GM18870 (cell line): ENCODE measurements around the gene ZNF189.

Experiments used
- ATAC-seq: cut with Tn5 transposase; IDR thresholded peaks from one replicate; pipeline ENCODE4 v1.9.1; 2021; ENCODE audit warnings: moderate library complexity; ENCODE audit not compliant: unreplicated experiment

Gene ZNF189

GRCh38 chr9:101398068-101398929 is at the start of gene ZNF189, which contains the start of gene MRPL50:
Gene ZNF189, plus strand, starts transcription at chr9:101398851. Its CDS starts 306 bp downstream, at chr9:101399157.
Gene MRPL50, minus strand, starts transcription at chr9:101398618. Its CDS starts 26 bp downstream, at chr9:101398592.
- peak; percentile 99 for ATAC-seq

GRCh38 chr9:101350285-101350684 is 48.4 kb upstream of the ZNF189 start:
- no peak for ATAC-seq

GRCh38 chr9:101352892-101353463 is 45.7 kb upstream of the ZNF189 start:
- ATAC-seq: no peak

GRCh38 chr9:101353683-101354082 is 45.0 kb upstream of the ZNF189 start:
- no peak for ATAC-seq

- no peak for ATAC-seq
Measured at GRCh38 chr9:101354143-101354764, 44.4 kb upstream of the ZNF189 start.

- ATAC-seq: no peak
Measured at GRCh38 chr9:101354765-101355708, 43.6 kb upstream of the ZNF189 start.

GRCh38 chr9:101356619-101357018 is 42.0 kb upstream of the ZNF189 start:
- no peak for ATAC-seq

GRCh38 chr9:101359679-101360078 is 39.0 kb upstream of the ZNF189 start:
- no peak for ATAC-seq

- ATAC-seq: no peak
Measured at GRCh38 chr9:101360647-101361046, 38.0 kb upstream of the ZNF189 start.

GRCh38 chr9:101362450-101362849 is 36.2 kb upstream of the ZNF189 start:
- no peak for ATAC-seq

- ATAC-seq: no peak
Measured at GRCh38 chr9:101365181-101365580, 33.5 kb upstream of the ZNF189 start.

GRCh38 chr9:101366038-101366756 is 32.5 kb upstream of the ZNF189 start:
- no peak for ATAC-seq

- ATAC-seq: no peak
Measured at GRCh38 chr9:101367323-101367722, 31.3 kb upstream of the ZNF189 start.

GRCh38 chr9:101369286-101369685 is 29.4 kb upstream of the ZNF189 start:
- ATAC-seq: no peak

- ATAC-seq: no peak
Measured at GRCh38 chr9:101369884-101370531, 28.6 kb upstream of the ZNF189 start.

GRCh38 chr9:101371813-101372212 is 26.8 kb upstream of the ZNF189 start:
- ATAC-seq: no peak

GRCh38 chr9:101372327-101373118 is 26.1 kb upstream of the ZNF189 start:
- no peak for ATAC-seq

GRCh38 chr9:101375546-101375945 is 23.1 kb upstream of the ZNF189 start:
- ATAC-seq: no peak
